ENCODE results near the gene SERPINB5.

The SERPINB5 gene

DNA sequence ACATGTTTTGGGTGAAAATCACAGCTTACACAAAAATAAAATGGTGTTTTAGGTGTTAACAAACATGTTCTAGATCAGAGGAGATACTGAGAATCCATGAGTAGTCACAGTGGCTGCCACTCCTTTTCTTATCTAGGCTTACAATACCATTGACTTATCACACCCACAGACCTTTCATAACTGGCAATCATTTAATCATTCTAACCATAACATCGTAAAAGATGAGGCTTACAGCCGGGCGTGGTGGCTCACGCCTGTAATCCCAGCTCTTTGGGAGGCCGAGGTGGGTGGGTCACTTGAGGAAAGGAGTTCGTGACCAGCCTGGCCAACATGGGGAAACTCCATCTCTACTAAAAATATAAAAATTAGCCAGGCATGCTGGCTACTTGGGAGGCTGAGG, 18.8 kb upstream of the SERPINB5 start:
- Histone ChIP-seq H3K36me3 (ENCODE audit: insufficient read depth) (no peaks in the 10 kb centered on the region), H3K4me1 (ENCODE audit: low read depth, poor library complexity, severe bottlenecking) (no peaks in the 10 kb centered on the region), H3K9ac (no peak overlapping the region), H3K4me3 (IDR thresholded peaks at IDR 0.05; ENCODE audit: insufficient read depth, low read depth, low read length) (no peak overlapping the region), H3K4me2 (no peak overlapping the region), H3K27me3 (ENCODE audit: insufficient read depth, low read depth) (no peaks in the 10 kb centered on the region), H4K20me1 (ENCODE audit: insufficient read depth) (no peaks in the 10 kb centered on the region), H2AFZ (ENCODE audit: low read depth) (no peak overlapping the region), H3K27ac (no peak overlapping the region), H3K79me2 (ENCODE audit: insufficient read depth, low read depth) (no peaks in the 10 kb centered on the region)
- TF ChIP-seq, protein P1, sequence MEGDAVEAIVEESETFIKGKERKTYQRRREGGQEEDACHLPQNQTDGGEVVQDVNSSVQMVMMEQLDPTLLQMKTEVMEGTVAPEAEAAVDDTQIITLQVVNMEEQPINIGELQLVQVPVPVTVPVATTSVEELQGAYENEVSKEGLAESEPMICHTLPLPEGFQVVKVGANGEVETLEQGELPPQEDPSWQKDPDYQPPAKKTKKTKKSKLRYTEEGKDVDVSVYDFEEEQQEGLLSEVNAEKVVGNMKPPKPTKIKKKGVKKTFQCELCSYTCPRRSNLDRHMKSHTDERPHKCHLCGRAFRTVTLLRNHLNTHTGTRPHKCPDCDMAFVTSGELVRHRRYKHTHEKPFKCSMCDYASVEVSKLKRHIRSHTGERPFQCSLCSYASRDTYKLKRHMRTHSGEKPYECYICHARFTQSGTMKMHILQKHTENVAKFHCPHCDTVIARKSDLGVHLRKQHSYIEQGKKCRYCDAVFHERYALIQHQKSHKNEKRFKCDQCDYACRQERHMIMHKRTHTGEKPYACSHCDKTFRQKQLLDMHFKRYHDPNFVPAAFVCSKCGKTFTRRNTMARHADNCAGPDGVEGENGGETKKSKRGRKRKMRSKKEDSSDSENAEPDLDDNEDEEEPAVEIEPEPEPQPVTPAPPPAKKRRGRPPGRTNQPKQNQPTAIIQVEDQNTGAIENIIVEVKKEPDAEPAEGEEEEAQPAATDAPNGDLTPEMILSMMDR (conservative IDR thresholded peaks at IDR 0.05; ENCODE audit: low read depth, low read length): no peak

DNA sequence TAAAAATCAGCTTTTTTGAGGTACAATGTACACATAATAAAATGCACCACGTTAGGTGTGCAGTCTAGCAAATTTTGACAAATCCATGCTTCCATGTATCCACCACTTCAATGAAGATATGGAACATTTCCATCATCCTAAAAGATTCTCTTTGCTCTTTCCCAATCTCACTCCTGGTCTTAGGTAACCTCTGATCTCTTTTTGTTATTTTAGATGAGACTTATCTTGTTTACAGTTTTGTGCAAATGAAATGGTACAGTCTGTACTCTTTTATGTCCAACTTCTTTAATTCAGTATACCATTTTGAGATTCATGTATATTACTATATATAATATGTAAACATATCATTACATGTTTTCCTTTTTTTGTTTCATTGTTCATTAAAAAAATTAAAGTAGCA, 16.3 kb upstream of the SERPINB5 start:
- no peak overlapping the region for H2AFZ ChIP-seq (ENCODE audit: low read depth)
- TF ChIP-seq, protein P1 (conservative IDR thresholded peaks at IDR 0.05; ENCODE audit: low read depth, low read length): no peak
- H3K4me1 ChIP-seq (ENCODE audit: low read depth, poor library complexity, severe bottlenecking): no peaks in the 10 kb centered on the region
- H4K20me1 ChIP-seq (ENCODE audit: insufficient read depth): no peaks in the 10 kb centered on the region
- no peak overlapping the region for H3K9ac ChIP-seq
- no peak overlapping the region for H3K4me2 ChIP-seq
- H3K4me3 ChIP-seq (IDR thresholded peaks at IDR 0.05; ENCODE audit: insufficient read depth, low read depth, low read length): no peak overlapping the region
- H3K27ac ChIP-seq: no peak overlapping the region
- no peaks in the 10 kb centered on the region for H3K27me3 ChIP-seq (ENCODE audit: insufficient read depth, low read depth)
- no peaks in the 10 kb centered on the region for H3K36me3 ChIP-seq (ENCODE audit: insufficient read depth)
- H3K79me2 ChIP-seq (ENCODE audit: insufficient read depth, low read depth): no peaks in the 10 kb centered on the region

DNA sequence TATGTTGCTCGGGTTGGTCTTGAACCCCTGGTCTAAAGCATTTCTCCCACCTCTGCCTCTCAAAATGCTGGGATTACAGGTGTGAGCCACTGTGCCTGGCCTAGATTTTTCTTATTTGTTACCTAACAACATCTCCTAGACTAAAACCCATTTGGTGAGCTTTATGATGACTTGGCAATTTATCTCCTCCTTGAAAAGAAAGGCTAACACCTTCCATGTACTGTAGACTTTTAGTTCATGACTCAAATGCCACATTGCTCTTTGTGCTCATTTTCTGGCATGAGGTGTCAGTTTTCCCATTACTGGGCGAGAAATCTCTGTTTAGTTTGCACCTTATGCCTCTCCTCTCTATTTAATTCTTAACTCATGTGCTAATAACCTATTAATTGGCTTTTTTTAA, 12.3 kb upstream of the SERPINB5 start:
- H3K4me1 ChIP-seq (ENCODE audit: low read depth, poor library complexity, severe bottlenecking): no peaks in the 10 kb centered on the region
- no peaks in the 10 kb centered on the region for H4K20me1 ChIP-seq (ENCODE audit: insufficient read depth)
- H3K79me2 ChIP-seq (ENCODE audit: insufficient read depth, low read depth): no peaks in the 10 kb centered on the region
- H3K4me2 ChIP-seq: no peak overlapping the region
- no peak overlapping the region for H2AFZ ChIP-seq (ENCODE audit: low read depth)
- H3K9ac ChIP-seq: no peak overlapping the region
- no peaks in the 10 kb centered on the region for H3K36me3 ChIP-seq (ENCODE audit: insufficient read depth)
- H3K27me3 ChIP-seq (ENCODE audit: insufficient read depth, low read depth): no peaks in the 10 kb centered on the region
- TF ChIP-seq, protein P1 (conservative IDR thresholded peaks at IDR 0.05; ENCODE audit: low read depth, low read length): no peak
- no peak overlapping the region for H3K27ac ChIP-seq
- H3K4me3 ChIP-seq (IDR thresholded peaks at IDR 0.05; ENCODE audit: insufficient read depth, low read depth, low read length): no peak overlapping the region

DNA sequence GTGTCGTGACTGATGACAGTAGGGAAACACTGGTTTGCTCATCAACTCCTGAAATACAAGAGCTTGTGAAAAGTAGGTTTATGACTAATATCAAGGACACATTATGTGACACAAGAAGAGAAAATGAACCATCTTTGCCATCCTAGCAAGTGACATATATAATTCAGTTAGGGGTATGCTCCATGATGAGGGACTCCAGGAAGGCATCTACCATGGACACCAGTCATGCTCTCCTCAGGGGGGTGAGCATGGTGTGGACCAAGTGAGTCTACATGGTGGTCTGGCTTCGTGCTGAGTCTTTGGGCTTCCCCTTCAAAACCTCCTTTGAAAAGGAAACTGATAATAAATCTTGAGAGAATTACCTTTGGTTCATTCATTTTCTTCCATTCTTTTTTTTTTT, 11.7 kb upstream of the SERPINB5 start:
- Histone ChIP-seq H4K20me1 (ENCODE audit: insufficient read depth) (no peaks in the 10 kb centered on the region), H3K79me2 (ENCODE audit: insufficient read depth, low read depth) (no peaks in the 10 kb centered on the region), H3K36me3 (ENCODE audit: insufficient read depth) (no peaks in the 10 kb centered on the region), H2AFZ (ENCODE audit: low read depth) (no peak overlapping the region), H3K27ac (no peak overlapping the region), H3K4me3 (IDR thresholded peaks at IDR 0.05; ENCODE audit: insufficient read depth, low read depth, low read length) (no peak overlapping the region), H3K4me2 (no peak overlapping the region), H3K9ac (no peak overlapping the region), H3K4me1 (ENCODE audit: low read depth, poor library complexity, severe bottlenecking) (no peaks in the 10 kb centered on the region), H3K27me3 (ENCODE audit: insufficient read depth, low read depth) (no peaks in the 10 kb centered on the region)
- TF ChIP-seq, protein P1 (conservative IDR thresholded peaks at IDR 0.05; ENCODE audit: low read depth, low read length): no peak

DNA sequence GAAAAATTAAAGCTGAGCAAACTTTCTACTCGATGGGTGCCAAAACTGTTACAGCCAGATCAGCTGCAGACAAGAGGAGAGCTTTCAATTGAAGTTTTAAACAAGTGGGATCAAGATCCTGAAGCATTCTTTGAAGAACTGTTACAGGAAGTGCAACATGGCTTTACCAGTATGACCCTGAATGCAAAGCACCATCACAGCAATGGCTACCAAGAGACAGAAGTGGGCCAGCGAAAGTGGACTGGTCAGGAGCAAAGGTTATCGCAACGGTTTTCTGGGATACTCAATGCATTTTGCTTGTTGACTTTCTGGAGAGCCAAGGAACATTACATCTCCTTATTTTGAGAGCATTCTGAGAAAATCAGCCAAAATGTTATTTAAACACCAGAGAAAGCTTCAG, 9.1 kb upstream of the SERPINB5 start:
- H3K27ac ChIP-seq: no peak overlapping the region
- TF ChIP-seq, protein P1 (conservative IDR thresholded peaks at IDR 0.05; ENCODE audit: low read depth, low read length): no peak
- no peak overlapping the region for H2AFZ ChIP-seq (ENCODE audit: low read depth)
- H3K36me3 ChIP-seq (ENCODE audit: insufficient read depth): no peaks in the 10 kb centered on the region
- H3K27me3 ChIP-seq (ENCODE audit: insufficient read depth, low read depth): no peaks in the 10 kb centered on the region
- H4K20me1 ChIP-seq (ENCODE audit: insufficient read depth): no peaks in the 10 kb centered on the region
- no peak overlapping the region for H3K9ac ChIP-seq
- no peak overlapping the region for H3K4me2 ChIP-seq
- no peak overlapping the region for H3K4me3 ChIP-seq (IDR thresholded peaks at IDR 0.05; ENCODE audit: insufficient read depth, low read depth, low read length)
- H3K79me2 ChIP-seq (ENCODE audit: insufficient read depth, low read depth): no peaks in the 10 kb centered on the region
- H3K4me1 ChIP-seq (ENCODE audit: low read depth, poor library complexity, severe bottlenecking): no peaks in the 10 kb centered on the region
